ENCODE results near the gene USB1.

The USB1 gene

GRCh38 chr16:58051296-58051695, 50.1 kb downstream of the USB1 start:
- H3K4me3 ChIP-seq (ENCODE audit: control insufficient read depth, low read depth, low read length) = no peak overlapping the region
- DNase-seq (ENCODE audit: low read depth) = no peak
- TF ChIP-seq CTCF (IDR thresholded peaks at IDR 0.05; ENCODE audit: control insufficient read depth, insufficient read depth, low read depth, low read length, missing control alignments) = no peak

GRCh38 chr16:58051821-58052603, 50.8 kb downstream of the USB1 start:
- no peak for TF ChIP-seq CTCF (IDR thresholded peaks at IDR 0.05; ENCODE audit: control insufficient read depth, insufficient read depth, low read depth, low read length, missing control alignments)
- H3K4me3 ChIP-seq (ENCODE audit: control insufficient read depth, low read depth, low read length) = no peak overlapping the region
- DNase-seq (ENCODE audit: low read depth) = no peak

- H3K4me3 ChIP-seq (ENCODE audit: control insufficient read depth, low read depth, low read length) = no peak overlapping the region
- DNase-seq (ENCODE audit: low read depth) = no peak
- no peak for TF ChIP-seq CTCF (IDR thresholded peaks at IDR 0.05; ENCODE audit: control insufficient read depth, insufficient read depth, low read depth, low read length, missing control alignments)
Observed at GRCh38 chr16:58053682-58054005, 52.4 kb downstream of the USB1 start.

GRCh38 chr16:58054289-58054688, 53.1 kb downstream of the USB1 start:
- H3K4me3 ChIP-seq (ENCODE audit: control insufficient read depth, low read depth, low read length) = no peak overlapping the region
- DNase-seq (ENCODE audit: low read depth) = no peak
- TF ChIP-seq CTCF (IDR thresholded peaks at IDR 0.05; ENCODE audit: control insufficient read depth, insufficient read depth, low read depth, low read length, missing control alignments) = no peak

GRCh38 chr16:58056580-58056979, 55.4 kb downstream of the USB1 start:
- DNase-seq (ENCODE audit: low read depth) = no peak
- no peak overlapping the region for H3K4me3 ChIP-seq (ENCODE audit: control insufficient read depth, low read depth, low read length)

GRCh38 chr16:58057121-58057520, 55.9 kb downstream of the USB1 start:
- H3K4me3 ChIP-seq (ENCODE audit: control insufficient read depth, low read depth, low read length) = no peak overlapping the region
- no peak for TF ChIP-seq CTCF (IDR thresholded peaks at IDR 0.05; ENCODE audit: control insufficient read depth, insufficient read depth, low read depth, low read length, missing control alignments)
- no peak for DNase-seq (ENCODE audit: low read depth)

More at GRCh38 chr16:58056580-58056979, 55.4 kb downstream of the USB1 start:
- TF ChIP-seq CTCF (IDR thresholded peaks at IDR 0.05; ENCODE audit: control insufficient read depth, insufficient read depth, low read depth, low read length, missing control alignments) = no peak
